ENCODE measurements around the gene MTA3. TPM values are rescaled to one million over a fixed set of nuclear protein-coding genes. Genes with fewer than 3 reads are reported as not detected.

MTA3 gene
- total RNA-seq, 1 donor from 2014 or later: 25.6 TPM

DNA sequence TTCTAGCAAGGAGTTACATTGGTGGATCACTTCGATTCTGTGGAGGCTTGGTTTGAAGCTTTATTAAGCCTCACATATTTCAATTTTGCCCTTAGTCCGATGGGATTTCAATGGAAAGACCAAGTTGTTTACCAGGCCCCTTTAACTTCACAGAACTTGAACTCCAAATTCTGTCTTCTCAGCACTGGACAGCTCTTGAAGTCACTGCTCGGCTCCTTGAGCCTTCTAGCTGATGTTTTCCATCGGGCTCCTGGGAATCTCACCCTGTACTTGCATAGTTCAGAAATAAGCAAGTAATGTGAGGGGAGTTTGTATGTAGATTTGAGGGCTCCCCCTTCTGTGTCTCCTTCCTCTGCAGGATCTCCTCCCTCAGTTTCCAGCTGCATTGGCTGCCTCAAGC, 180.4 kb downstream of the MTA3 start:
- DNase-seq (no peak), ATAC-seq (ENCODE audit: poor library complexity) (no peak)
- intact Hi-C loops (cut with DNase I): no loop called here

DNA sequence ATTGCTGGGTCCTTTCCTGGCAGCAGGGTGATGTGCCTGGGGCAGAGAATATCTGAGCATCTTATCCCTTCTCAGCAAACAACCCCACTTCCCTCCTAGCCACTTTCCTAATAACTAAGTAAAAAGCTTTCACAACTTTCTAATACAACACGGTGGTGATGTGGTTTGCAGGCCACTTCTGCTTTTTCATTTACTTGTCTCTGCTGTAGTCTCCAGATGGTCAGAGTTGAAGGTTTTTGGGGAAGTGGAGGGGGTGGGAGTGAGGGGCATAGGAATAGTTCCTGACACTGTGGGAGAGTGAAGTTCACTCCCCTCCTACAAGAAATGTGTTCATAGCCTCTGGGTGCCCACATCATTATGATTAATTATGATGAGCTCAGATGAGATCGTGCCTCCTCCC, 183.9 kb downstream of the MTA3 start:
- ATAC-seq (ENCODE audit: poor library complexity) (peak; percentile 51), DNase-seq (no peak)
- intact Hi-C loops (cut with DNase I): no loop called here

DNA sequence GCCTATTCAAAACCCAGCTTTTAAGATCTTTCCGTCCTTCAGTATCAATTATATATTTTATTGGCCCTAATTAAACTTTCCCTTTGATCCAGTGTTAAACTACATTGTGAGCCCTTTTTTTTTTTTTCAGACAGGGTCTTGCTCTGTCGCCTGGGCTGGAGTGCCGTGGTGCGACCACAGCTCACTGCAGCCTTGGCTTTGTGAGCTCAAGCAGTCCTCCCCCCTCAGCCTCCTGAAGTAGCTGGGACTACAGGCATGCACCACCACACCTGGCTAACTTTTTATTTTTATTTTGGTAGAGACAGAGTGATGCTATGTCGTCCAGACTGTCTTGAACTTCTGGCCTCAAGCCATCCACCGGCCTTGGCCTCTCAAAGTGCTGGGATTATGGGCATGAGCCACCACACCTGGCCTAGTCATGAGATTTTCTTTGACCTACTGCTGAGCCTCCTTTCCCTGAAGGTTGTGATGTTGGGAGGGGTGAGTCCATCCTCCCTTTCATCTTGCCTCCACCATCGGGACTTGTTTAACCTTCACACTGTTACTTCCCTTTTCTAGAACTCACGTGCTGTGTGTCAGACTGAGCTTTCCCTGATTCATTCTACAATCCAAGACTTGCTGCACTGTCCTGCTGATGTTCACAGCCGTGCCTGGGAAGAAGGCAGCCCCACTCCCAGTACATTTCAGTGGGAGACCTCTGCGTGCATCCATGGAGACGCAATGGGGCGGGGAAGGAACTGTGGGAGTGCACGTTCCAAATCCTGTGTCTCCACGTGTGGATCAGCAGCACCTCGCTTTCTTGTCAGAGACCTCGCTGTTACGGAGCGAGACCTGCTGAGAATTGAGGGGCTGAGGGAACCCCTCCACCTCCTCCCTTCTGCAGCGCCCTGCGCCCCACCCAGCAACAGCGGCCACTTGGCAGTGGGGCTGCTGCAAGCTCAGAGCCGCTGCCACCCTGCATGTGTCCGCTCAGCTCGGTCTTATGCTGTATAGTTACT, 184.7 kb downstream of the MTA3 start:
- DNase-seq (no peak), ATAC-seq (ENCODE audit: poor library complexity) (no peak)
- intact Hi-C loops (cut with DNase I): no loop called here

DNA sequence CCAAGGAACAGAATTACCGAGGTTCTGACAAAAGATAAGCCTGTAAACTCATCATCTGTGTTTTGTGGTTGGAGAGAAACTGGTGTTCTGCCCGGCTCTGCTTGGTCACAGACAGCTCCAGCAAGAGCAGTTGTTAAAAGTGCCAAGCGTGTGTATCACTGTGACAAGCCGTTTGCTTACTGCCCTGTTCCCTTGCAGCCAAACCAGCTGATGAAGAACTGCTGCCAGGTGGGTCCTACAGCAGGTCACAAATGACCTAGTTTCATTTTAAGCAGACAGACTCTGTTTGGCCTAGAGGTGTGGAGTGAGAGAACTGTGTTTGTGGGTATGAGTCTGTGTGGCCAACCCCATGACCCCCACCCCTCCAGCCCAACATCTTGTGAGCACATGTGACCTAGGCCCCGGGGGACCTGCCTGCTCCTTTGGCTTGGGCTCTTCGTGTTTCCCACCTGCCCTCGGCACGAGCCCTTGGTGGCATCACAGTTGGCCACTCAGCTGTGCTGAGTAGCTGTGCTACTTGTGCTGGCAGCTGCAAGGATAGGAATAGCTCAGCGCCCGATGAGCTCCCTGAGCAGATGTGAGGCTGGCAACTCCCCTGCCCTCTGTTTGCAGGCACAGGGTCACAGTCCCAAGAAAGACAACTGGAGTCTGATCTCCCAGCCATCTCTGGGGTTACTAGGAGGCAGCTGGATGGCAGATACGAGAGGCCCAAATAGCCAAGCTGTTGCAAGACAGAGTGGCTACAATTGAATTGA, 185.8 kb downstream of the MTA3 start:
- intact Hi-C loops (cut with DNase I): no loop called here
- no peak for DNase-seq
- ATAC-seq (ENCODE audit: poor library complexity): peak; percentile 78

DNA sequence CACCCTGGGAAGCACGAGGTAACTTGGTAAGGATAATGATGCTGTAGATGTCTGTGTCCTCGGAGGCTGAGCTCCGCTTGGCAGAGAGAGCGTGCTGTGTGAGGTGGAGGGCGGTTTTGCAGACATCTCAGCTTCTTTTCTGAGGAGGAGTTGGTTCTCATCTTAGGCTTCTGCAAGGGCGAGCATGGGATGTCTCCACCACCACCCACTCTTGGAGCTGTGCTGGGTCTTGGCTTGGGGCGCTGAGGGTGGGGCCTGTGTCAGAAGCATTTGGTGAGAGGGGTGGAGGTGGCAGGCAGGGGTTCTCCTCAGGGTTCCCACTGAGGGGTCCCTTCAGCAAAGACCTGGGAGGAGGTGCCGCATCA, 186.3 kb downstream of the MTA3 start:
- DNase-seq: no peak
- no peak for ATAC-seq (ENCODE audit: poor library complexity)

DNA sequence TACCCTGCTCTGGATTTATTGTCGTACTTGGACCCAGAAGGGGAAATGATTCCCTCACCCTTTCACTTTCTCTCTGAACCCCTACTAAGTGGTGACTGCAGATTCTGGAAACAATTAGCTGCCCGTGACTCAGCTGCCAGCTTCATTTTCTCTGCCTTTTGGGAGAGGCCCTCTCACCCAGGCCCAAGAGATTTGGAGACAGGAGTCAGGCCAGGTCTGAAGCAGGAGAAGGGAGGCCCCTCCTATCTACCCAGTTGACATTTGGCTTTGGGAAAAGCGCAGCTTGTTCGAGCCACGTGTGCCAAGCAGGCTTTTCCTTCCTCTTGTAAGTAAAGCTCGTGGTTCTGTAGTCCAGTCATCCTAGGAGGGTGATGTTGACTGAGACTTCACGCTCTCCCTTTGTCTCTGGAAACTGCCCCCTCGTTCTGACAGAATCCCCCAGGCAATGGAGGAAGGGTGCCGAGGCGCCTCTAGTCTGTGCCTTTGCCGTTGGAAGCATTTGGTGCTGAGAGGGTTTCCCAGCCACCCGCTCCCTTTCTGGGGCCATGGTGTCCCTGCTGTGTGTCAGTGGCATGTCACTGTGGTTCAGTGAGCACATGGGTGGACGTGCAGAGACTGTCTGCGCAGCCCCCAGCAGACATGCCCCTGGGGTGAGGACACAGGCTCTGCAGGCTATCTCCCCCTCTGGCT, 186.9 kb downstream of the MTA3 start:
- DNase-seq (no peak), ATAC-seq (ENCODE audit: poor library complexity) (peak; percentile 11)
- intact Hi-C loops (cut with DNase I): no loop called here

More for the DNA sequence above, 186.3 kb downstream of the MTA3 start:
- intact Hi-C loops (cut with DNase I): no loop called here

DNA sequence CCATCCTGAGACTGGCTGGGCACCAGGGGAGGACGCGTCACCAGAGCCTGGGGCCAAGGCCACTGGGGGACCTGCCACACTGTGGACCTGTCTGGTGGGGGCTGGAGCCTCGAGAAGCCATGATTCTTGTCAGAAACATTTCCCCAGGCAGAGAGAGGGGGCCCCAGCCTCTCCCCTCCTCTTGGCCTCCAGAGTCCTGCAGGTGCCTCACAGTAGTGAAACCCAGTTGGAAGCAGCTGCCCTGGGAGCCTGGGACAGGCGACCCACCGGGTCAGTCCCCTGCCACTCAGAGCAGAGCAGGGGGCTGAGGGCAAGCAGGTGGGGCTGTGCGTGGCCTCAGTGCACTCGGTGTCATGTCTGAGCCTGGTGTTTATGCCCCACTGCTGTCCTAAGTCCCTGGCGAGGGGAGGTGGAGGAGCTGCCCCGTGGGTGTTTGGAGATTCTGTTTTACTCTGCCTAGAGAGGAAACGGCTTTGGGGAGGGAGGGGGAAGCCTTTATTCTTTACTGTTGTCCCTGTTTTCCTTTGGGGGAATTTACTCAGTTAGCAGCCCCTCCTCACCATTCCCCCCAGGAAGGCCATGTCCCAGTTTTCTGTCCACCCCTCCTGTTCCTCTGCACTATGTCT, 187.8 kb downstream of the MTA3 start:
- DNase-seq (no peak), ATAC-seq (ENCODE audit: poor library complexity) (no peak)
- intact Hi-C loops (cut with DNase I): no loop called here

DNA sequence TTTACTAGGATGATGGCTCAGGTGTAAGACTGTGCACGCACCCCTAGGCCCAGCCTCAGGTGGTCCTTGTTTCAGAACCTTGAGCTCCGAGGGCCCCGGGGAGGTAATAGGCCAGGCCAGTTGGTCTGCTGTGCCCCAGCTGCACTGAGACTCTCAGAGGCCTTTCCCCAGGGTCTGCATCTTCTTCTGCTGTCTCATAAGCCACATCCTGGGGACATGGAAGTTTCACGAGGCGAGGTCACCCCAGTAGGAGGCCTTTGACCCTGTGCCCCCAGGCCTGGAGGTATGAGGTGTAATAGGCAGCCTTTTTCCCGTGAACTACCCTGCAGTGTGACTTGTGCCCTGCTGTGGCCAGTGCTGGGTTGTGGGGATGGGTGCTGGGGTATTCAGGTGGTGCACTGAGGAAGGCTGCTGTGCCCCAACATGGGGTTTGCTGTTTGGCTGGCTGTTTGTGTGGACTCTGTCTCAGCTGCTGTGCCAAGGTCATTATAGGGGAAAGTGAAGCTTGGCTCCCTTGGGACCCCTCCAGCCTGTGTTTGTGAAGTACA, 188.6 kb downstream of the MTA3 start:
- ATAC-seq (ENCODE audit: poor library complexity): no peak
- intact Hi-C loops (cut with DNase I): no loop called here

DNA sequence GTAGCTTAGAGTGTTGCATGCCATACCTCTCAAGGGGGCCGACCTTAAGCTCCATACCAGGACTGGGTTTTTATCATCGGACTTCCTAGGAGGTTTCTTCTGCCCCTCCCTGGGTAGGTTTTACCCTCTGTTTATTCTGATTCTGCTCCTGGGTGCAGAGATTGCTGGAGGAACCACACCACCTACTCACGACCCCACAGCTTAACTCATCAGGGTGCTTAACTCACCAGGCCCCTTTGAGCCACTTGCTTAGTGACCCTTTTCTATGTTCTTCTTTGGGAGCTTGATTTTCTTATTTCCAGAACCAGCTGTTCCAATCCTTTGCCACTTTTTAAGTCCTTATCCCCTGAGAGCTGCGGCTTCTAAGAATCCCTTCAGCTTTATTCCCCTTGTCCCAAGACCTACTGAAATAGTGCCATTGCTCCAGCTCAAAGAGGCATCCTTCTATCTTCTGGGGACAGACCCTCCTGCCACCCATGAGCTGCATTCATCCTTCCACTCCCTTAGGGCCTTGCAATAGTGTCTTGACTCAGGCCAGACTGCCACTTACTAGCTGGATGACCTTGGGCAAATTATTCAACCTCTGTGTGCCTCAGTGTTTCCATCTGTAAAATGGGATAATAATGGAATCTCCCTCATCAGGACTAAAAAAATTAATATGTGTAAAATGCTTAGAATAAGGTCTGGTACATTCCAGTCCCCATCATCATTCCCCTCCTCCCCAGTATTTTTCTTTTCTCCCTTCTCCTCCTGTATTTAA, 189.7 kb downstream of the MTA3 start:
- intact Hi-C loops (cut with DNase I): no loop called here
- no peak for ATAC-seq (ENCODE audit: poor library complexity)
- no peak for DNase-seq

More for the DNA sequence above, 188.6 kb downstream of the MTA3 start:
- DNase-seq: no peak

DNA sequence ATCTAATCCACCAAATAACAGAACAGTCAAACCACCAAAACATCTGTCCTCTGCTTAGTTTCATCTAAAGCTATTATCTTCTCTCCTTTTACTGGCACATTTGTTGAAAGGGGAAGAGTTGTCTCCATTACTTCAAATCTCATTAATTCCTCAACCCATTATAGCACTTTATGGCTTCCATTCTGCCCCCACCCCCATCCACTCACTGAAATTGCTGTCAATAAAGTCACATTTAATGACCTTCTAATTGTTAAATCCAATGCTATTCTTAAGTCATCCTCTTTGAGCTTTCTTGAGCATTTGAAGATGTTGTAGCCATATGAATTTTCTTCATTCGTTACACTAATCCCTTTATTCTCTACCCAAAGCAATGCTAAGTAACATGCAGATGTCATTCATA, 190.3 kb downstream of the MTA3 start:
- ATAC-seq (ENCODE audit: poor library complexity) (no peak), DNase-seq (no peak)
- intact Hi-C loops (cut with DNase I): no loop called here

DNA sequence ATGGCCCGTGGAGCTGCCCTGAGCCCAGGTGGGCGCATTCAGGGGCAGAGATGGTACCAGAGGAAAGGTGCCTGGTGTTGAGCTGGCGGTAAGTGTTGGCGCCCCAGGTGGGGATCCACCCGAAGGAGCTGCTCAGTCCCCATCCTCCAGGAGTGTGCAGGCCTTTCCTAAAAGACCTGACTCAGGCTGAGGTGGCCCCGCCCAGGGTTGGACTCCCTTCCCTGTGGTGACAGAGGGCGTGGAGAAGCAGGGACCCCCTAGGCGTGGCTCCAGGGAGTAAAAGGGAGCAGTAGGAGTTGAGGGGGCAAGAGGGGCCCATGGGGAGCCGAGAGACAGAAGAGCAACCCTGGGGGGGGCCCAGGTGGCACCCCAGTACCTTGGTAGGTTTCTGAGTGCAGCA, 193.1 kb downstream of the MTA3 start:
- ATAC-seq (ENCODE audit: poor library complexity) (no peak), DNase-seq (no peak)
- intact Hi-C loops (cut with DNase I): no loop called here

DNA sequence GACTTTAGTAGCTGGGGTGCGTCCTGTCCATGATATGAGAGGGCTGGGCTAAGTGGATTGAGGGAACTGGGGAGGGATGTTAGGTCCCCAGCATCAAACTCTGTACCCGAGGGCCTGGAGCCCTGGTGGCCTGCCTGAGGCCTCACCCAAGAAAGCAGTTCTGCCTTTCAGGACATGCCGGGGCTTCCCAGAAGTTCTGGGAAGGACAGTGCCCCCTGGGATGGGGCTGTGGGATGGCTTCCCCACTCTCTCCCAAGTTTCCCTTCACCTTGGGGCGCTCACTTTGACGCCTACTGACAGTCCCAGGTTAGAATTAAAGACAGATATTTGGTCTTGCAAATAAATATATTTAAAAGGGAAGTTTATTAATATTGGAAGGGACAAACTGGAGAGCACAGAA, 193.7 kb downstream of the MTA3 start:
- no peak for ATAC-seq (ENCODE audit: poor library complexity)
- no peak for DNase-seq
- intact Hi-C loops (cut with DNase I): no loop called here

DNA sequence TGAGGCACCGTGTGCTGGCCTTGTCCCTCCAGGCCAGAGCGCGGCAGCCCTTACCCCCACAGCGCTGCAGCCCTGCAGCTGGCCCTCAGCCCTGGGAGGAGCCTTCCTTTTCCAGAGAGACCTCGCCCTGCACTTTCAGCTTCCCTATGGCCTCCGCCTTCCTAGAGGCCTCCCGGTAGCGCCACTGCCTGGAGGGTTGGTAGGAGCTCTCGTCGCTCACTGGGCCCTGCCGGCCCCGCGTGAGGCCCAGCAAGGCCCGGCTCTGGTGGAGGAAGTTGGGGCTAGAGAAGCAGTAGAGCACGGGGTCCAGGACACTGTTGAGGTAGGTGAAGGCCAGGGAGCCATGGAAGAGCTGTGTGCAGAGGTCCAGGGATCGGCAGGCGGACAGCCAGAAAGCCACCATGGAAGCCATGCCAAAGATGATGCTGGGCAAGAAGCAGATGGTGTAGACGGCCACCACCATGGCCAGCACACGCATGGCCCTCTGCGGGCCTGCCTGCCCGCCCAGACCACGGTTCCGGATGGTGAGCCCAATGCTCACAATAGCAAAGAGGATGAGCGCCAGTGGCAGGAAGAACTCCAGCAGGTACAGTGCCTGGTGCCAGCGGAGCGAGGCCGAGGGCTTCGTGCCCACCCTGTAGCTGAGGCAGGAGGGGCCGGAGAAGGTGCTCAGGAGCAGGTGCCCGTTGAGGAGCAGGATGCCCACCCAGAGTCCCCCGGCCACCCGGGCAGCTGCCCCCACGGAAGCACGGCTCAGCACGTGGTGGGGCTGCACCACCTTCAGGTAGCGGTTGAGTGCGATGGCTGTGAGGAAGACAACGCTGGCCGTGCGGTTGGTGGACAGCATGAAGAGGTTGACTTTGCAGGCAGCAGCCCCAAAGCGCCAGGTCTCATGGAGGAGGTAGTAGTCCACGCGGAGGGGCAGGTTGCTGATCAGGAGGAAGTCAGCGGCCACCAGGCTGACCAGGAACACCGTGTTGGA, 194.7 kb downstream of the MTA3 start:
- intact Hi-C loops (cut with DNase I): no loop called here
- DNase-seq: no peak
- no peak for ATAC-seq (ENCODE audit: poor library complexity)

DNA sequence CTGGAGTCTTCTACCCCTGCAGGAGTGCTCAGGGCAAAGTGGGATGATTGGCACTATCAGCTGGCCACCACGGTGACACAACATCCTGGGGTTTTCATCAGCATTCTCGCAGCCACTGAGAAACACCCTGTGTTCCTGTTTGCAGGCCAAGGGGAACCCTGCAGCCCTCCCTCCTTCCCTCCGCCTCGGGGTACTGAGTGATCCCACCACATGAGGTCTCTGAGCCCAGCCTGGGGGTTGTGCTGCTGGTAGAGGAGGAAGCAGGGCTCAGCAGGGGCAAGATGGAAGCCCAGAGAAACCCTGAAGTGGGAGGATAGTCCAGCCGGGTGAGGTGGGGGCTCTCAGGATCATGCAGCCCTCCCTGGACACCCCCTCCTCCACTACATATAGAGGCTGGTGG, 195.7 kb downstream of the MTA3 start, which contains the start of gene OXER1:
TSS of gene OXER1 (minus strand) at position 40 of the 400 bp plus-strand sequence. CDS start 73 bp downstream, outside the sequence.
- intact Hi-C loops (cut with DNase I): no loop called here
- ATAC-seq (ENCODE audit: poor library complexity) (no peak), DNase-seq (no peak)

DNA sequence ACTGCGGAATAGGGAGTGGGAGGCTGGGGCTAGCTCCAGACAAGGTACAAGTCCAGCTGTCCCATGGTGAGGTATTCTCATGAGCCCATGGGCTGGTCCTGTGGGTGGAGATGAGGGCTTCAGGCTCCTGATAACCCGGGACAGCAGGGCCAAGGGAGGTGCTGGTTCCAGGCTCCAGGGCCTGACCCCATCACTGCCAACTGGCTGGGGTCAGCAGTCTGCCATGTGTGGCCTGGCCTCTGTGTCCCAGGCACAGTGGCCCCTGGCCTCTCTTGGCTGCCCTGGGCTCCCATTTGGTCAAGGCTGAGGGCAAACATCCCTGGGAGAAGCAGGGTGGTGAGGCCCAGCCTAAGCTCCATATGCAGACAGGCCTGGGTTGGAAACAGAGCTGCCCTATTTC, 196.5 kb downstream of the MTA3 start:
- ATAC-seq (ENCODE audit: poor library complexity) (no peak), DNase-seq (no peak)
- intact Hi-C loops (cut with DNase I): no loop called here

DNA sequence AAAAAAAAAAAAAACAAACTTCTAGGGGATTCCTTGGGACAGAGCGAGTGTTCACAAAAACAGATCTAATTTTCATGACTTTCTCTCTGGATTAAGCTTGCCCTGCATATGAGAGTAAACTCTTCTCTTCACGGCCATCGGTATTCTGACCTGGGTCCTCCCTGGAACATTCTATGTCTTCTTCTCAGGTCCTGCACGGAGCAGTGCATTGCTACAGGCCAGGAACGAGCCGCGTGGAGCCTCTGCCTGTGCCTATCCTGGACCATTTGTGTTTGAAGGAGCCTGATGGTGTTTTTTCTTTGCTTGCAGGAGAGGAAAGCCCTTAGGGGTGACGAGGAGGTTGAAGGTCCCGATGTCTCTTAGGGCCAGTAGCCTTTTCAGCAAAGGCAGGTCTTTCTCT, 197.3 kb downstream of the MTA3 start:
- ATAC-seq (ENCODE audit: poor library complexity): no peak
- intact Hi-C loops (cut with DNase I): no loop called here
- DNase-seq: no peak
